ENCODE results near the gene ZFAND3. TPM values are rescaled to one million over a fixed set of nuclear protein-coding genes. Genes with fewer than 3 reads are reported as not detected.
A peak's percentile ranks its signal among the peaks of the same experiment; 100 is the strongest.

The ZFAND3 gene
- polyA plus RNA-seq, 1 of the 3 experiments (the other 2 are of a cell fraction): 16.7 TPM

GRCh38 chr6:37787216-37787615, 32.3 kb upstream of the ZFAND3 start (continued):
- no peak for TF ChIP-seq PBX3 (IDR thresholded peaks at IDR 0.05)

GRCh38 chr6:37788259-37788658, 31.3 kb upstream of the ZFAND3 start:
- H4K20me1 ChIP-seq (ENCODE audit: insufficient read depth): no peaks in the 10 kb centered on the region
- DNase-seq: no peak
- TF ChIP-seq YY1 (IDR thresholded peaks at IDR 0.05; ENCODE audit: low read depth): peak; percentile 62; the same call in 1 of the 2 replicates
- TF ChIP-seq, protein P1, sequence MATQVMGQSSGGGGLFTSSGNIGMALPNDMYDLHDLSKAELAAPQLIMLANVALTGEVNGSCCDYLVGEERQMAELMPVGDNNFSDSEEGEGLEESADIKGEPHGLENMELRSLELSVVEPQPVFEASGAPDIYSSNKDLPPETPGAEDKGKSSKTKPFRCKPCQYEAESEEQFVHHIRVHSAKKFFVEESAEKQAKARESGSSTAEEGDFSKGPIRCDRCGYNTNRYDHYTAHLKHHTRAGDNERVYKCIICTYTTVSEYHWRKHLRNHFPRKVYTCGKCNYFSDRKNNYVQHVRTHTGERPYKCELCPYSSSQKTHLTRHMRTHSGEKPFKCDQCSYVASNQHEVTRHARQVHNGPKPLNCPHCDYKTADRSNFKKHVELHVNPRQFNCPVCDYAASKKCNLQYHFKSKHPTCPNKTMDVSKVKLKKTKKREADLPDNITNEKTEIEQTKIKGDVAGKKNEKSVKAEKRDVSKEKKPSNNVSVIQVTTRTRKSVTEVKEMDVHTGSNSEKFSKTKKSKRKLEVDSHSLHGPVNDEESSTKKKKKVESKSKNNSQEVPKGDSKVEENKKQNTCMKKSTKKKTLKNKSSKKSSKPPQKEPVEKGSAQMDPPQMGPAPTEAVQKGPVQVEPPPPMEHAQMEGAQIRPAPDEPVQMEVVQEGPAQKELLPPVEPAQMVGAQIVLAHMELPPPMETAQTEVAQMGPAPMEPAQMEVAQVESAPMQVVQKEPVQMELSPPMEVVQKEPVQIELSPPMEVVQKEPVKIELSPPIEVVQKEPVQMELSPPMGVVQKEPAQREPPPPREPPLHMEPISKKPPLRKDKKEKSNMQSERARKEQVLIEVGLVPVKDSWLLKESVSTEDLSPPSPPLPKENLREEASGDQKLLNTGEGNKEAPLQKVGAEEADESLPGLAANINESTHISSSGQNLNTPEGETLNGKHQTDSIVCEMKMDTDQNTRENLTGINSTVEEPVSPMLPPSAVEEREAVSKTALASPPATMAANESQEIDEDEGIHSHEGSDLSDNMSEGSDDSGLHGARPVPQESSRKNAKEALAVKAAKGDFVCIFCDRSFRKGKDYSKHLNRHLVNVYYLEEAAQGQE (IDR thresholded peaks at IDR 0.05; ENCODE audit: low read depth, low read length): no peak
- peak; percentile 18; the same call in 1 of the 2 replicates for TF ChIP-seq TCF12 (IDR thresholded peaks at IDR 0.05)
- H3K36me3 ChIP-seq (replicated peaks in 1 of 2; ENCODE audit: control insufficient read depth in 1 of 2, insufficient read depth in 2 of 2, low read length in 1 of 2): no peaks in the 10 kb centered on the region
- H3K9me2 ChIP-seq: no peaks in the 10 kb centered on the region
- no peaks in the 10 kb centered on the region for H3K79me2 ChIP-seq (ENCODE audit: insufficient read depth)
- peaks cover 0 to 29% of the 10 kb centered on the region in 2 experiments; a peak in 1 of 4 replicates for H3K4me1 ChIP-seq (ENCODE audit: control insufficient read depth in 1 of 2, insufficient read depth in 2 of 2, low read depth in 1 of 2, low read length in 1 of 2)
- H3K9ac ChIP-seq: no peak overlapping the region
- no peak overlapping the region for H3K4me3 ChIP-seq (ENCODE audit: low read depth in 2 of 2, low read length in 1 of 2)
- no peak overlapping the region for H2AFZ ChIP-seq (ENCODE audit: low read depth)
- POLR2A ChIA-PET: no interaction called here
- no peak overlapping the region for H3K27ac ChIP-seq (ENCODE audit: low read depth in 2 of 2, low read length in 1 of 2)
- no peak overlapping the region for H3K4me2 ChIP-seq
- no peaks in the 10 kb centered on the region for H3F3A ChIP-seq (replicated peaks; ENCODE audit: insufficient read depth)
- no peaks in the 10 kb centered on the region for H3K27me3 ChIP-seq (ENCODE audit: insufficient read depth)
- CTCF ChIA-PET: interaction anchor here (1.0 kb wide), 1 partner anchor 256 kb away, joined by 3 read pairs; no protein-coding TSS in a partner anchor
- H3K9me3 ChIP-seq: no peaks in the 10 kb centered on the region
- WGBS (ENCODE audit: low lambda C conversion rate): 72% methylated on average over 2 of the region's 2 CpGs

GRCh38 chr6:37791156-37791919, 28.2 kb upstream of the ZFAND3 start:
- peak; percentile 88 for DNase-seq
- Histone ChIP-seq H3K9me2 (no peaks in the 10 kb centered on the region), H3K27me3 (ENCODE audit: insufficient read depth) (no peaks in the 10 kb centered on the region), H3K79me2 (ENCODE audit: insufficient read depth) (no peaks in the 10 kb centered on the region), H4K20me1 (ENCODE audit: insufficient read depth) (no peaks in the 10 kb centered on the region), H3K9ac (no peak overlapping the region), H3K4me3 (ENCODE audit: low read depth in 2 of 2, low read length in 1 of 2) (no peak overlapping the region), H3K27ac (ENCODE audit: low read depth in 2 of 2, low read length in 1 of 2) (peak overlapping the region in 1 of 2 experiments; percentile 34; a peak in 2 of 4 replicates), H2AFZ (ENCODE audit: low read depth) (no peak overlapping the region), H3K4me2 (no peak overlapping the region), H3K36me3 (replicated peaks in 1 of 2; ENCODE audit: control insufficient read depth in 1 of 2, insufficient read depth in 2 of 2, low read length in 1 of 2) (no peaks in the 10 kb centered on the region), H3K4me1 (ENCODE audit: control insufficient read depth in 1 of 2, insufficient read depth in 2 of 2, low read depth in 1 of 2, low read length in 1 of 2) (peaks cover 0 to 11% of the 10 kb centered on the region in 2 experiments; a peak in 1 of 4 replicates), H3K9me3 (no peaks in the 10 kb centered on the region), H3F3A (replicated peaks; ENCODE audit: insufficient read depth) (peaks cover 3% of the 10 kb centered on the region)
- CTCF ChIA-PET: interaction anchor here (0.5 to 2.2 kb wide), 27 partner anchors 10 to 773 kb away, joined by 3 to 12 read pairs (median 3); partner anchors contain the start of genes MDGA1 and ZFAND3
- POLR2A ChIA-PET: interaction anchor here (0.6 kb wide), 1 partner anchor 29 kb away, joined by 3 read pairs; no protein-coding TSS in a partner anchor
- WGBS (ENCODE audit: low lambda C conversion rate): 35% methylated on average over 8 of the region's 10 CpGs
- TF ChIP-seq USF2 (IDR thresholded peaks at IDR 0.05; ENCODE audit: borderline replicate concordance, low read depth, low read length) (no peak), ELF1 (IDR thresholded peaks at IDR 0.05) (no peak), GABPA (IDR thresholded peaks at IDR 0.05; ENCODE audit: low read depth) (no peak), NRF1 (IDR thresholded peaks at IDR 0.05; ENCODE audit: low read depth, low read length) (no peak), TAF1 (IDR thresholded peaks at IDR 0.05; ENCODE audit: borderline replicate concordance, low read depth, low read length) (no peak), EZH2phosphoT487 (IDR thresholded peaks at IDR 0.05; ENCODE audit: borderline replicate concordance, low read depth) (no peak), POLR2AphosphoS5 (IDR thresholded peaks at IDR 0.05; ENCODE audit: low read depth, low read length) (peak; percentile 47; the same call in 1 of the 2 replicates), JUND (IDR thresholded peaks at IDR 0.05) (peak; percentile 92), TEAD4 (IDR thresholded peaks at IDR 0.05; ENCODE audit: borderline replicate concordance, insufficient read depth) (0 out of 2 replicates have a peak, but pooled peaks have one; percentile 36), RXRA (IDR thresholded peaks at IDR 0.05; ENCODE audit: borderline replicate concordance, low read depth) (no peak; the same call in 1 of the 2 replicates), RCOR1 (IDR thresholded peaks at IDR 0.05; ENCODE audit: low read length) (peak; percentile 63; the same call in 1 of the 2 replicates)
- TF ChIP-seq, protein P2, sequence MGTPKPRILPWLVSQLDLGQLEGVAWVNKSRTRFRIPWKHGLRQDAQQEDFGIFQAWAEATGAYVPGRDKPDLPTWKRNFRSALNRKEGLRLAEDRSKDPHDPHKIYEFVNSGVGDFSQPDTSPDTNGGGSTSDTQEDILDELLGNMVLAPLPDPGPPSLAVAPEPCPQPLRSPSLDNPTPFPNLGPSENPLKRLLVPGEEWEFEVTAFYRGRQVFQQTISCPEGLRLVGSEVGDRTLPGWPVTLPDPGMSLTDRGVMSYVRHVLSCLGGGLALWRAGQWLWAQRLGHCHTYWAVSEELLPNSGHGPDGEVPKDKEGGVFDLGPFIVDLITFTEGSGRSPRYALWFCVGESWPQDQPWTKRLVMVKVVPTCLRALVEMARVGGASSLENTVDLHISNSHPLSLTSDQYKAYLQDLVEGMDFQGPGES (IDR thresholded peaks at IDR 0.05; ENCODE audit: low read depth, low read length): no peak
- TF ChIP-seq, protein P3, sequence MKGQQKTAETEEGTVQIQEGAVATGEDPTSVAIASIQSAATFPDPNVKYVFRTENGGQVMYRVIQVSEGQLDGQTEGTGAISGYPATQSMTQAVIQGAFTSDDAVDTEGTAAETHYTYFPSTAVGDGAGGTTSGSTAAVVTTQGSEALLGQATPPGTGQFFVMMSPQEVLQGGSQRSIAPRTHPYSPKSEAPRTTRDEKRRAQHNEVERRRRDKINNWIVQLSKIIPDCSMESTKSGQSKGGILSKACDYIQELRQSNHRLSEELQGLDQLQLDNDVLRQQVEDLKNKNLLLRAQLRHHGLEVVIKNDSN (IDR thresholded peaks at IDR 0.05; ENCODE audit: borderline replicate concordance, low read depth): no peak

All from SK-N-SH (cell line).